IMR-90 (cell line): ENCODE data around the gene KCNMA1. TPM values are rescaled to one million over a fixed set of nuclear protein-coding genes. Genes with fewer than 3 reads are reported as not detected.

Source experiments
- ATAC-seq: fragments of 200-7000 bp; cut with Tn5 transposase; 2 replicates; pipeline ENCODE4 v1.9.1; 2020; ENCODE audit warnings: low read depth, mild to moderate bottlenecking, moderate library complexity
- BruUV-seq: library from RNA; stranded (reverse); fragments of 400-500 nt; replicated peaks from 2 replicates; lab custom pipeline; 2021; lab: Mats Ljungman, UMichigan
- CTCF ChIA-PET: fragments of 300-600 bp; formaldehyde crosslinking; extraction: SDS; loops from one replicate; lab custom pipeline; 2021; ENCODE audit warnings: antibody characterized with exemption; lab: Yijun Ruan, JAX
- POLR2A ChIA-PET: fragments of 300-600 bp; sonication (Branson Sonifier 250); formaldehyde crosslinking; loops from one replicate; lab custom pipeline; 2022; ENCODE audit warnings: antibody characterized with exemption; ENCODE audit not compliant: unreplicated experiment; lab: Charles Lee
- DNase-seq: peaks from one replicate; pipeline ENCODE4 v3.0.0; 2013
- H2AFZ ChIP-seq: replicated peaks from 2 replicates; pipeline ENCODE3; 2013; ENCODE audit warnings: low read length, mild to moderate bottlenecking; ENCODE audit not compliant: poor library complexity
- H2AK5ac ChIP-seq: 2 replicates; pipeline ENCODE4 v1.6.1; 2013; ENCODE audit warnings: low read depth, low read length, inconsistent platforms
- H2AK9ac ChIP-seq: replicated peaks from 2 replicates; pipeline ENCODE3; 2013; ENCODE audit warnings: mild to moderate bottlenecking, low read depth, low read length, moderate library complexity; ENCODE audit not compliant: poor library complexity
- H2BK120ac ChIP-seq: 2 replicates; pipeline ENCODE4 v1.6.1; 2013; ENCODE audit warnings: low read depth, low read length, inconsistent platforms
- H2BK15ac ChIP-seq: 3 replicates; pipeline ENCODE4 v1.6.1; 2013; ENCODE audit warnings: low read depth, low read length, inconsistent platforms
- H2BK20ac ChIP-seq: 2 replicates; pipeline ENCODE4 v1.6.1; 2013; ENCODE audit warnings: low read depth, mild to moderate bottlenecking, inconsistent platforms, low read length, moderate library complexity
- H2BK5ac ChIP-seq: 2 replicates; pipeline ENCODE4 v1.6.1; 2013; ENCODE audit warnings: mild to moderate bottlenecking, low read depth, low read length, inconsistent platforms; ENCODE audit not compliant: poor library complexity, severe bottlenecking
- H3K14ac ChIP-seq: replicated peaks from 2 replicates; pipeline ENCODE4 v1.6.1; 2013; ENCODE audit warnings: low read depth, low read length, inconsistent platforms
- H3K18ac ChIP-seq: 2 replicates; pipeline ENCODE4 v1.6.1; 2013; ENCODE audit warnings: low read depth, low read length, control low read depth
- H3K23ac ChIP-seq: 2 replicates; pipeline ENCODE4 v1.6.1; 2013; ENCODE audit warnings: low read depth, low read length, inconsistent platforms
- H3K27ac ChIP-seq: 2 replicates; pipeline ENCODE4 v1.5.1; 2013; ENCODE audit warnings: mild to moderate bottlenecking, control low read depth, low read length; ENCODE audit not compliant: insufficient read depth
- H3K27me3 ChIP-seq: 2 replicates; pipeline ENCODE4 v1.6.1; 2013; ENCODE audit warnings: low read length; ENCODE audit not compliant: control insufficient read depth, insufficient read depth
- H3K36me3 ChIP-seq: 2 replicates; pipeline ENCODE4 v1.6.1; 2013; ENCODE audit warnings: low read length, mixed read lengths; ENCODE audit not compliant: control insufficient read depth, insufficient read depth
- H3K4ac ChIP-seq: 2 replicates; pipeline ENCODE4 v1.6.1; 2013; ENCODE audit warnings: low read depth, low read length, inconsistent platforms
- H3K4me1 ChIP-seq: 2 replicates; pipeline ENCODE4 v1.6.1; 2013; ENCODE audit warnings: low read length, mixed read lengths; ENCODE audit not compliant: control insufficient read depth, insufficient read depth
- H3K4me2 ChIP-seq: 2 replicates; pipeline ENCODE4 v1.6.1; 2013; ENCODE audit warnings: low read depth, mild to moderate bottlenecking, control low read depth, low read length, moderate library complexity
- H3K4me3 ChIP-seq: 2 replicates; pipeline ENCODE4 v1.5.1; 2013; ENCODE audit warnings: low read depth, mild to moderate bottlenecking, control low read depth, low read length, moderate library complexity; ENCODE audit not compliant: insufficient read depth
- H3K56ac ChIP-seq: 2 replicates; pipeline ENCODE4 v1.6.1; 2013; ENCODE audit warnings: low read length, inconsistent platforms; ENCODE audit not compliant: insufficient read depth; ENCODE audit errors: extremely low read depth
- H3K79me1 ChIP-seq, 2 experiments: 2 replicates each; pipeline ENCODE4 v1.6.1; 2013; ENCODE audit warnings: low read length in 2 of 2, inconsistent platforms in 1 of 2, low read depth in 1 of 2
- H3K9ac ChIP-seq: 2 replicates; pipeline ENCODE4 v1.6.1; 2013; ENCODE audit warnings: low read depth, low read length, control low read depth
- H3K9me1 ChIP-seq: 2 replicates; pipeline ENCODE4 v1.6.1; 2013; ENCODE audit warnings: low read length, inconsistent platforms; ENCODE audit not compliant: insufficient read depth
- H3K9me3 ChIP-seq: 2 replicates; pipeline ENCODE4 v1.6.1; 2013; ENCODE audit warnings: low read length; ENCODE audit not compliant: control insufficient read depth, insufficient read depth
- H4K20me1 ChIP-seq: 2 replicates; pipeline ENCODE4 v1.6.1; 2013; ENCODE audit warnings: low read length, inconsistent platforms; ENCODE audit not compliant: insufficient read depth
- H4K5ac ChIP-seq: 2 replicates; pipeline ENCODE4 v1.6.1; 2013; ENCODE audit warnings: mild to moderate bottlenecking, low read depth, low read length, control low read depth
- H4K8ac ChIP-seq, 2 experiments: 2 replicates each; pipeline ENCODE4 v1.6.1; 2013; ENCODE audit warnings: low read depth in 2 of 2, low read length in 2 of 2, control low read depth in 1 of 2, inconsistent platforms in 1 of 2
- H4K91ac ChIP-seq: 2 replicates; pipeline ENCODE4 v1.6.1; 2013; ENCODE audit warnings: low read depth, low read length, inconsistent platforms; ENCODE audit not compliant: insufficient read depth
- MAFK ChIP-seq: IDR thresholded peaks from 2 replicates; pipeline ENCODE4 v1.6.1; 2012; ENCODE audit warnings: low read depth, low read length, improper control_type of control experiment
- RAD21 ChIP-seq: IDR thresholded peaks from 2 replicates; pipeline ENCODE4 v1.6.1; 2012; ENCODE audit warnings: low read length, improper control_type of control experiment
- WGBS, 2 experiments: methylation state at CpG; one replicate each; pipeline versions ENCODE4 v1.1.5 to v1.1.7; 2013; ENCODE audit warnings: missing lambda C conversion rate in 2 of 2; ENCODE audit not compliant: insufficient read length in 1 of 2; ENCODE audit errors: extremely low coverage in 2 of 2; 5-methylcytosine and 5-hydroxymethylcytosine counted together
- dilution Hi-C: fragments of 300-500 bp; cut with HindIII; formaldehyde crosslinking; loops from one replicate; pipeline ENCODE4 v1.14.3; 2018; ENCODE audit warnings: low sequenced_read_pairs; ENCODE audit not compliant: unreplicated experiment
- in situ Hi-C: fragments of 300-500 bp; cut with MboI; formaldehyde crosslinking; loops from 3 replicates; pipeline ENCODE4 v1.14.3; 2019; ENCODE audit warnings: low sequenced_read_pairs, inconsistent platforms, mixed read lengths
- intact Hi-C: fragments of 100-400 bp; cut with micrococcal nuclease; formaldehyde crosslinking; loops from 2 replicates; pipeline ENCODE4 v1.10.0; 2022
- polyA plus RNA-seq, 3 experiments: library from polyadenylated mRNA; depleted of rRNA; stranded (reverse); fragments of >200 nt; gene quantifications; 2 replicates each; pipeline ENCODE4 v1.2.3, GENCODE V29; 2012; ENCODE audit warnings: low replicate concordance in 1 of 3
- total RNA-seq: library from RNA; depleted of rRNA; stranded (reverse); fragments of >200 nt; gene quantifications from 2 replicates; pipeline ENCODE4 v1.2.3, GENCODE V29; 2012

Gene KCNMA1
- total and polyA plus RNA-seq, 2 of the 4 experiments (the other 2 are of a cell fraction) = 25.6 to 29.6 TPM

- Histone ChIP-seq H3K4ac (no peak overlapping the region), H3K4me3 (no peak overlapping the region), H4K20me1 (no peaks in the 10 kb centered on the region), H3K18ac (no peak overlapping the region), H4K91ac (no peak overlapping the region), H3K23ac (no peak overlapping the region), H2BK15ac (no peak overlapping the region), H3K4me1 (no peaks in the 10 kb centered on the region), H3K36me3 (no peaks in the 10 kb centered on the region), H3K27ac (no peak overlapping the region), H2AK5ac (no peak overlapping the region), H3K14ac (no peak overlapping the region), H2BK5ac (no peak overlapping the region), H3K9me3 (no peaks in the 10 kb centered on the region), H3K4me2 (no peak overlapping the region), H2AK9ac (no peak overlapping the region), H2BK120ac (no peak overlapping the region), H3K56ac (no peak overlapping the region), H4K8ac (no peak overlapping the region), H2AFZ (no peak overlapping the region), H3K9me1 (peaks cover 4% of the 10 kb centered on the region; the same call in 1 of the 2 replicates), H4K5ac (no peak overlapping the region), H3K9ac (no peak overlapping the region), H2BK20ac (no peak overlapping the region), H3K79me1 (no peaks in the 10 kb centered on the region; a peak in 1 of 4 replicates), H3K27me3 (no peaks in the 10 kb centered on the region)
- 78% methylated on average over 1 of the region's 8 CpGs; no CpG with 5 or more reads in 1 of the 2 experiments for WGBS, 2 experiments
- TF ChIP-seq RAD21 = no peak
- peak; percentile 78 for TF ChIP-seq MAFK
- CTCF ChIA-PET = no interaction called here
- POLR2A ChIA-PET = no interaction called here
- intact Hi-C loops (loop anchor here (10.0 kb wide), 2 partner anchors 684 to 1084 kb away; no protein-coding TSS in a partner anchor), dilution Hi-C loops (no loop called here), in situ Hi-C loops (loop anchor here (10.0 kb wide), 1 partner anchor 564 kb away; no protein-coding TSS in a partner anchor)
- no TSS peak for BruUV-seq
- ATAC-seq (no peak), DNase-seq (no peak)
Measured at GRCh38 chr10:77118603-77119282, 518.9 kb downstream of the KCNMA1 start.
